Naive thymus-derived CD4-positive, alpha-beta T cell (primary cell): ENCODE measurements around the gene WAC. TPM values are rescaled to one million over a fixed set of nuclear protein-coding genes. Genes with fewer than 3 reads are reported as not detected.
"Not testable (repeated sequence)": the region's sequence is repeated elsewhere in the genome, so short reads cannot be mapped to it uniquely, and the experiment has no call there.

Source experiments
- ATAC-seq: fragments of 150-1000 bp; cut with Tn5 transposase; 2 replicates; pipeline ENCODE4 v1.10.0; 2021; ENCODE audit warnings: mild to moderate bottlenecking, moderate library complexity
- CTCF ChIA-PET: fragments of 350-600 bp; sonication (Branson Sonifier 250); formaldehyde crosslinking; loops from one replicate; lab custom pipeline; 2021; ENCODE audit warnings: antibody characterized with exemption; lab: Charles Lee
- POLR2A ChIA-PET: fragments of 350-600 bp; sonication (Branson Sonifier 250); formaldehyde crosslinking; loops from one replicate; lab custom pipeline; 2021; ENCODE audit warnings: antibody characterized with exemption, inconsistent platforms; lab: Charles Lee
- DNase-seq, 9 donors: peaks; one replicate each; pipeline versions ENCODE4 v3.0.0 to v3.0.0-alpha.2; 2020 to 2022; ENCODE audit warnings: mixed read lengths in 1 of 9
- H3K27ac ChIP-seq: one replicate; pipeline ENCODE4 v1.7.0; 2013; ENCODE audit warnings: mild to moderate bottlenecking, low read depth, low read length, moderate library complexity
- H3K27me3 ChIP-seq, 2 donors: one replicate each; pipeline ENCODE4 v1.7.0; 2013; ENCODE audit warnings: low read length in 2 of 2, mild to moderate bottlenecking in 2 of 2, moderate library complexity in 2 of 2; ENCODE audit not compliant: control insufficient read depth in 2 of 2, insufficient read depth in 2 of 2
- H3K36me3 ChIP-seq, 3 experiments: 1 replicate in 2 of 3; 2 replicates in 1 of 3; pipeline ENCODE4 v1.7.0; 2013; ENCODE audit warnings: low read length in 3 of 3, mild to moderate bottlenecking in 3 of 3, moderate library complexity in 1 of 3; ENCODE audit not compliant: insufficient read depth in 3 of 3, control insufficient read depth in 2 of 3
- H3K4me1 ChIP-seq, 2 donors: one replicate each; pipeline ENCODE4 v1.7.0; 2013; ENCODE audit warnings: low read length in 2 of 2, mild to moderate bottlenecking in 2 of 2, moderate library complexity in 1 of 2; ENCODE audit not compliant: control insufficient read depth in 2 of 2, insufficient read depth in 2 of 2
- H3K4me3 ChIP-seq: 2 replicates; pipeline ENCODE4 v1.7.0; 2013; ENCODE audit warnings: mild to moderate bottlenecking, low read length
- H3K9me3 ChIP-seq, 3 experiments: 1 replicate in 2 of 3; 2 replicates in 1 of 3; pipeline ENCODE4 v1.7.0; 2013; ENCODE audit warnings: low read length in 3 of 3; ENCODE audit not compliant: control insufficient read depth in 2 of 3
- H3K27ac Mint-ChIP-seq, 9 donors: one replicate each; pipeline ENCODE4 v1.8.0; 2020 to 2022; ENCODE audit warnings: mixed read lengths in 9 of 9, mild to moderate bottlenecking in 8 of 9, moderate library complexity in 5 of 9, inconsistent platforms in 2 of 9
- H3K27me3 Mint-ChIP-seq, 5 donors: one replicate each; pipeline ENCODE4 v1.8.0; 2021 to 2022; ENCODE audit warnings: mixed read lengths in 5 of 5, mild to moderate bottlenecking in 1 of 5
- H3K36me3 Mint-ChIP-seq, 5 donors: one replicate each; pipeline ENCODE4 v1.8.0; 2020 to 2022; ENCODE audit warnings: mixed read lengths in 5 of 5, mild to moderate bottlenecking in 3 of 5, inconsistent platforms in 1 of 5
- H3K4me1 Mint-ChIP-seq, 7 donors: one replicate each; pipeline ENCODE4 v1.8.0; 2020 to 2022; ENCODE audit warnings: mixed read lengths in 7 of 7, mild to moderate bottlenecking in 3 of 7, inconsistent platforms in 1 of 7
- H3K4me3 Mint-ChIP-seq, 10 donors: one replicate each; pipeline ENCODE4 v1.8.0; 2020 to 2022; ENCODE audit warnings: mild to moderate bottlenecking in 10 of 10, mixed read lengths in 10 of 10, moderate library complexity in 6 of 10, inconsistent platforms in 2 of 10
- H3K9me3 Mint-ChIP-seq, 11 donors: one replicate each; pipeline ENCODE4 v1.8.0; 2020 to 2022; ENCODE audit warnings: mixed read lengths in 11 of 11, mild to moderate bottlenecking in 4 of 11, inconsistent platforms in 1 of 11, moderate library complexity in 1 of 11
- intact Hi-C, 2 donors: fragments of 100-400 bp; cut with micrococcal nuclease; formaldehyde crosslinking; loops; one replicate each; pipeline ENCODE4 v1.15.1; 2023
- polyA plus RNA-seq, 2 donors: library from polyadenylated mRNA; unstranded; fragments of 300-500 nt; fragmentation: Illumina TruSeq; gene quantifications; one replicate each; pipeline ENCODE4 v1.2.3, GENCODE V29; 2021
- total RNA-seq, 6 experiments: library from RNA in 5 of 6; stranded (reverse) in 5 of 6; gene quantifications; 1 replicate in 5 of 6; 2 replicates in 1 of 6; pipeline ENCODE4 v1.2.3 and lab custom pipeline; 2021 to 2026

WAC gene
- total and polyA plus RNA-seq, 7 experiments from 2014 or later, result 86.0 to 184 (median 165) TPM

- no peak overlapping the region for H3K27ac Mint-ChIP-seq
- peaks cover 0 to 2% (median 0%) of the 10 kb centered on the region in 11 donors for H3K9me3 Mint-ChIP-seq
- DNase-seq (no peak), ATAC-seq (no peak)
- intact Hi-C loops, result no loop called here
- H3K4me3 ChIP-seq, result no peak overlapping the region
- H3K27me3 ChIP-seq, result no peaks in the 10 kb centered on the region
- H3K4me3 Mint-ChIP-seq, result no peak overlapping the region
- H3K27ac ChIP-seq, result no peak overlapping the region
- H3K36me3 ChIP-seq, result no peaks in the 10 kb centered on the region
- H3K27me3 Mint-ChIP-seq, result peaks cover 0 to 6% (median 0%) of the 10 kb centered on the region in 5 donors
- H3K9me3 ChIP-seq, result no peaks in the 10 kb centered on the region
- ChIA-PET POLR2A (no interaction called here), CTCF (no interaction called here)
- H3K4me1 Mint-ChIP-seq, result peaks cover 0 to 5% (median 4%) of the 10 kb centered on the region in 7 donors
- no peaks in the 10 kb centered on the region for H3K36me3 Mint-ChIP-seq
- no peaks in the 10 kb centered on the region for H3K4me1 ChIP-seq
Observed at GRCh38 chr10:28505359-28505959, 27.5 kb upstream of the WAC start.

GRCh38 chr10:28508304-28508925, 24.5 kb upstream of the WAC start:
- intact Hi-C loops, result no loop called here
- Mint-ChIP-seq H3K4me3 (no peak overlapping the region), H3K27me3 (peaks cover 0 to 14% (median 0%) of the 10 kb centered on the region in 5 donors), H3K4me1 (peaks cover 0 to 5% (median 0%) of the 10 kb centered on the region in 7 donors), H3K36me3 (no peaks in the 10 kb centered on the region), H3K27ac (no peak overlapping the region), H3K9me3 (peaks cover 0 to 1% (median 0%) of the 10 kb centered on the region in 11 donors)
- Histone ChIP-seq H3K4me1 (no peaks in the 10 kb centered on the region), H3K9me3 (no peaks in the 10 kb centered on the region), H3K27me3 (no peaks in the 10 kb centered on the region), H3K36me3 (no peaks in the 10 kb centered on the region), H3K27ac (no peak overlapping the region), H3K4me3 (no peak overlapping the region)
- DNase-seq (no peak), ATAC-seq (no peak)
- POLR2A ChIA-PET, result no interaction called here
- CTCF ChIA-PET, result no interaction called here

GRCh38 chr10:28509286-28509685, 23.6 kb upstream of the WAC start:
- no peaks in the 10 kb centered on the region for H3K36me3 ChIP-seq
- intact Hi-C loops, result no loop called here
- ATAC-seq, result no peak
- no peak overlapping the region for H3K27ac Mint-ChIP-seq
- no peak for DNase-seq
- H3K4me3 Mint-ChIP-seq, result no peak overlapping the region
- POLR2A ChIA-PET, result no interaction called here
- no peak overlapping the region for H3K27ac ChIP-seq
- no peak overlapping the region for H3K4me3 ChIP-seq
- no peaks in the 10 kb centered on the region for H3K36me3 Mint-ChIP-seq
- peaks cover 0 to 17% (median 0%) of the 10 kb centered on the region in 5 donors for H3K27me3 Mint-ChIP-seq
- CTCF ChIA-PET, result no interaction called here
- peaks cover 0 to 7% (median 0%) of the 10 kb centered on the region in 11 donors for H3K9me3 Mint-ChIP-seq
- no peaks in the 10 kb centered on the region for H3K9me3 ChIP-seq
- peaks cover 0 to 5% (median 0%) of the 10 kb centered on the region in 7 donors for H3K4me1 Mint-ChIP-seq
- no peaks in the 10 kb centered on the region for H3K4me1 ChIP-seq
- H3K27me3 ChIP-seq, result no peaks in the 10 kb centered on the region

- Mint-ChIP-seq H3K4me3 (no peak overlapping the region), H3K9me3 (peaks cover 2 to 47% (median 15%) of the 10 kb centered on the region in 11 donors), H3K36me3 (peaks cover 0 to 7% (median 0%) of the 10 kb centered on the region in 5 donors), H3K4me1 (peaks cover 0 to 5% (median 0%) of the 10 kb centered on the region in 7 donors), H3K27ac (no peak overlapping the region), H3K27me3 (peaks cover 0 to 32% (median 0%) of the 10 kb centered on the region in 5 donors)
- H3K36me3 ChIP-seq, result no peaks in the 10 kb centered on the region
- no peaks in the 10 kb centered on the region for H3K27me3 ChIP-seq
- intact Hi-C loops, result no loop called here
- ChIA-PET POLR2A (no interaction called here), CTCF (no interaction called here)
- no peaks in the 10 kb centered on the region for H3K4me1 ChIP-seq
- no peak overlapping the region for H3K4me3 ChIP-seq
- H3K27ac ChIP-seq, result no peak overlapping the region
- peaks cover 0 to 15% (median 0%) of the 10 kb centered on the region in 3 experiments for H3K9me3 ChIP-seq
- ATAC-seq (no peak), DNase-seq (no peak)
Observed at GRCh38 chr10:28514648-28515047, 18.3 kb upstream of the WAC start.

GRCh38 chr10:28520346-28520745, 12.6 kb upstream of the WAC start:
- Histone ChIP-seq H3K4me3 (no peak overlapping the region), H3K4me1 (no peaks in the 10 kb centered on the region), H3K9me3 (peaks cover 0 to 25% (median 0%) of the 10 kb centered on the region in 3 experiments), H3K27ac (no peak overlapping the region), H3K36me3 (peaks cover 0 to 13% (median 6%) of the 10 kb centered on the region in 3 experiments), H3K27me3 (no peaks in the 10 kb centered on the region)
- ChIA-PET POLR2A (no interaction called here), CTCF (no interaction called here)
- peaks cover 0 to 12% (median 0%) of the 10 kb centered on the region in 5 donors for H3K27me3 Mint-ChIP-seq
- peaks cover 8 to 89% (median 36%) of the 10 kb centered on the region in 11 donors for H3K9me3 Mint-ChIP-seq
- H3K4me1 Mint-ChIP-seq, result peaks cover 0 to 9% (median 0%) of the 10 kb centered on the region in 7 donors
- peaks cover 12 to 37% (median 23%) of the 10 kb centered on the region in 5 donors for H3K36me3 Mint-ChIP-seq
- H3K4me3 Mint-ChIP-seq, result no peak overlapping the region
- no peak overlapping the region for H3K27ac Mint-ChIP-seq
- no peak for DNase-seq
- intact Hi-C loops, result no loop called here
- no peak for ATAC-seq

DNA sequence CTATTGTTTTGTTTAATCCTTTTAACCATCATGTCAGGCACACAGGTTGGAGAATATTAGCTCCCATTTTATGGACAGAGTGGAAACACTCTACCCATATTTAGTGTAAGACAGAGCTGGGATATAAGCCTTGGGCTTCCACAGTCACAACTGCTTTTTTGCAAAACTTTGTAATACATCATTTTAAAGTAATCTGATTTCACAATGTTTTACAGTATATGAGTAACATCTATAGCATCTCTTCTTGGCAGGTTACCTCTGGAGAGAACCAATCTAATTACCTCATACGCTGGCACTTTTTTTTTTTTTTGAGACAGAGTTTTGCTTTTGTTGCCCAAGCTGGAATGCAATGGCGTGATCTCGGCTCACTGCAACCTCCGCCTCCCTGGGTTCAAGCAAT, 12.1 kb upstream of the WAC start:
- intact Hi-C loops, POLR2A ChIA-PET, CTCF ChIA-PET, H3K4me1 ChIP-seq, H3K4me1 Mint-ChIP-seq, H3K4me3 ChIP-seq, DNase-seq, ATAC-seq, H3K27ac ChIP-seq, H3K4me3 Mint-ChIP-seq, H3K27ac Mint-ChIP-seq, H3K27me3 ChIP-seq: not testable (repeated sequence)
- peaks cover 0 to 18% (median 6%) of the 10 kb centered on the region in 3 experiments for H3K36me3 ChIP-seq
- Mint-ChIP-seq H3K27me3 (peaks cover 0 to 12% (median 0%) of the 10 kb centered on the region in 5 donors), H3K9me3 (peaks cover 8 to 87% (median 38%) of the 10 kb centered on the region in 11 donors), H3K36me3 (peaks cover 15 to 40% (median 27%) of the 10 kb centered on the region in 5 donors)
- peaks cover 0 to 25% (median 0%) of the 10 kb centered on the region in 3 experiments for H3K9me3 ChIP-seq
